Brain microvascular endothelial cell (primary cell): ENCODE results near the gene RCAN2.

ENCODE experiments used
- DNase-seq: peaks from one replicate; pipeline ENCODE4 v3.0.0-alpha.2; 2020
- H3K27ac ChIP-seq: fragments of 250-450 bp; sonication (Bioruptor Pico); 2 replicates; pipeline ENCODE4 v1.5.1; 2020; ENCODE audit warnings: mild to moderate bottlenecking, moderate library complexity
- H3K27me3 ChIP-seq: fragments of 250-450 bp; sonication (Bioruptor Pico); replicated peaks from 2 replicates; pipeline ENCODE4 v1.5.1; 2020; ENCODE audit warnings: mild to moderate bottlenecking
- H3K36me3 ChIP-seq: fragments of 250-450 bp; sonication (Bioruptor Pico); replicated peaks from 2 replicates; pipeline ENCODE4 v1.5.1; 2020; ENCODE audit warnings: mild to moderate bottlenecking
- H3K4me3 ChIP-seq: 2 replicates; pipeline ENCODE4 v1.5.1; 2011; ENCODE audit warnings: low read depth, mild to moderate bottlenecking, control low read depth, low read length, moderate library complexity
- CTCF ChIP-seq: IDR thresholded peaks from 2 replicates; pipeline ENCODE4 v1.5.1; 2011; ENCODE audit warnings: low read depth, mild to moderate bottlenecking, moderate library complexity, low read length, control low read depth, inconsistent platforms; ENCODE audit errors: missing control alignments
- in situ Hi-C: cut with HindIII; loops from 2 replicates; pipeline ENCODE4 v1.10.0; 2017; ENCODE audit warnings: low sequenced_read_pairs, low pct_ligation_motif_present

RCAN2 gene

DNA sequence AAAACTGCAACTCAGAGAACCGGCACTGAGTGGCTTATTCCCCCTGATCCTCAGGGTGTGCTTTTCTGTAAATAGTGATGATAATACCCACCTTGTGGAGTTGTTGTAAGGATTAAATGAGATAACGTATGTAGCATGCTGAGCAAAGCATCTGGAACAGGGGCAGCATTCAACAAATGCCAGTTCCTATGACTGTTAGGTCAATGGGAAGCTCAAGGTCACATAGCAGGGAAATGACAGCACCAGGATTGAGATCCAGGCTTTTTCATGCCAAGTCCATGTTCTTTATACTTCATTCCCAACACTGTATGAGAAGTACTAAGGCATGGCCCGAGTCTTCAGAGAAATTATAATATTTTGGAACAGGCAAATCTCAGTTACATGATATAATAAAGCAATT lies 5.1 kb downstream of the RCAN2 start:
- no peak overlapping the region for H3K4me3 ChIP-seq
- TF ChIP-seq CTCF: no peak
- DNase-seq: no peak
- H3K27me3 ChIP-seq: peaks cover 22% of the 10 kb centered on the region
- no peak overlapping the region for H3K27ac ChIP-seq
- no peaks in the 10 kb centered on the region for H3K36me3 ChIP-seq
- in situ Hi-C loops: no loop called here

GRCh38 chr6:46484081-46484820 lies 7.0 kb downstream of the RCAN2 start:
- H3K36me3 ChIP-seq: no peaks in the 10 kb centered on the region
- no peak for TF ChIP-seq CTCF
- DNase-seq: no peak
- no peak overlapping the region for H3K27ac ChIP-seq
- peaks cover 6% of the 10 kb centered on the region for H3K27me3 ChIP-seq
- no peak overlapping the region for H3K4me3 ChIP-seq
- in situ Hi-C loops: no loop called here

DNA sequence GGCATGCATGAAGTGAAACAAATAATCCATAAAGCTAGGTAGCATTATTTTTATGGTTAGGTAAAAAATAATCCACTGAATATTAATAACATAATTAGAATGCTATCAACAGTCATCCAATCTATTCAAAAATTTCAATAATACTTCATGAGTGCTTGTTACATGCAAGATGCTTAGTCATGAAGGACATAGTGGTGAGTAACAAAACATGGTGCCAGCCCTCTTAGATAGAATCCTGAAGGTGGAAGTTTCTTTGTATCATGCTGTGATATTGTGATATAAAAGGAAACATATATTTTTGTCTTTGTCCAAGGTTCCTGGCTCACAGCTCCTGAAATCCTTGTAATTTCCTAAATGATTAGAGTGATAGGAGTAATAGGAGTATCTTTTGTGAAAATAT lies 14.9 kb downstream of the RCAN2 start:
- no peak for TF ChIP-seq CTCF
- DNase-seq: no peak
- Histone ChIP-seq H3K27ac (no peak overlapping the region), H3K27me3 (no peaks in the 10 kb centered on the region), H3K36me3 (no peaks in the 10 kb centered on the region), H3K4me3 (no peak overlapping the region)
- in situ Hi-C loops: no loop called here

DNA sequence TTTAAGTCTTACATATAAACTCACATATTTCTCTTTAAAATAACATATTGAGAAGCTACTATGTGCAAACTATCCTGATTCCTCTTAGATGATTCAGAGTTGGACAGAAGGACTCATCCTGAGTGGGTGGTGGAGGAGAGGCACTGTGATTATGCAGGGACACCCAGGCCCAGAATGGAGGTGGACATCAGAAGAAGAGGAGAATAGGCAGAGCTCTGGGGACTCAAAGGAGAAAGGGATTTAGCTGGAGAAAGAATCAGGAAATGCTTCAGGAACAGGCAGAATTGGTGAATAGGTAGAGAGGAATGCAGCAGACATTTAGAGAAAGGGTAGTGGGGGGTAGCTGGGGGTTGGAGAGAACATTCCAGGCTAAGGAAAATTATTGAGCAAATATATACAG lies 17.4 kb downstream of the RCAN2 start:
- DNase-seq: peak; percentile 35
- Histone ChIP-seq H3K36me3 (no peaks in the 10 kb centered on the region), H3K27ac (no peak overlapping the region), H3K4me3 (no peak overlapping the region), H3K27me3 (no peaks in the 10 kb centered on the region)
- TF ChIP-seq CTCF: no peak
- in situ Hi-C loops: no loop called here

- Histone ChIP-seq H3K27me3 (no peaks in the 10 kb centered on the region), H3K36me3 (no peaks in the 10 kb centered on the region), H3K4me3 (no peak overlapping the region), H3K27ac (no peak overlapping the region)
- in situ Hi-C loops: no loop called here
- no peak for TF ChIP-seq CTCF
- no peak for DNase-seq
Observed at GRCh38 chr6:46472243-46472642, 19.0 kb downstream of the RCAN2 start.

DNA sequence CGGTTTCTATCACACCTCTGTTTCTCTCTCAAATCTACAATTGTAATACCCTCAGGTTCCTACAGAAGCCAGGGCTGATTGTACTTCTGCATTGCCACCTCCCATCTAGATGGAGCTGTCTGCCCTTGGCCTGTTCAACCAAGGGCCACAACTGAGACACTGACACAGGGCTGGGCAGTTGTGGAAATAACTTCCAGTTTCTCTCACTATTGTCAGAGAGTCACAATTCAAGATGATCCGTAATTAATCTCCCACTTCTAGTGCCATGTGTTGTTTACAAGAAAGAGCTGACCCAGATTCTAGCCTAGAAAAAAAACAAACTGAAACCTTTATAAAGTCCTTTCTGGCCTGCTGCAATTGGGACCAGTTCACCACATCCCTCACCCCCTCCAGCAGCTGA lies 22.2 kb downstream of the RCAN2 start:
- Histone ChIP-seq H3K4me3 (no peak overlapping the region), H3K27me3 (no peaks in the 10 kb centered on the region), H3K36me3 (no peaks in the 10 kb centered on the region), H3K27ac (no peak overlapping the region)
- no peak for TF ChIP-seq CTCF
- in situ Hi-C loops: no loop called here
- DNase-seq: no peak
